PC-9 (cell line): ENCODE results near the gene DDX10. TPM values are rescaled to one million over a fixed set of nuclear protein-coding genes. Genes with fewer than 3 reads are reported as not detected.
"Not testable (repeated sequence)": the region's sequence is repeated elsewhere in the genome, so short reads cannot be mapped to it uniquely, and the experiment has no call there.

Experiments used
- BruUV-seq: library from RNA; stranded (reverse); fragments of 400-500 nt; replicated peaks from 2 replicates; lab custom pipeline; 2021; lab: Mats Ljungman, UMichigan
- CTCF ChIA-PET: fragments of 300-600 bp; sonication (Branson Sonifier 250); formaldehyde crosslinking; loops from one replicate; lab custom pipeline; 2022; ENCODE audit warnings: antibody characterized with exemption; lab: Charles Lee
- POLR2A ChIA-PET: fragments of 300-600 bp; sonication (Branson Sonifier 250); formaldehyde crosslinking; loops from one replicate; lab custom pipeline; 2022; ENCODE audit warnings: antibody characterized with exemption; ENCODE audit not compliant: unreplicated experiment; lab: Charles Lee
- DNase-seq, 2 experiments: peaks; one replicate each; pipeline versions ENCODE4 v3.0.0 to v3.0.0-alpha.2; 2015 to 2022; ENCODE audit warnings: mixed read lengths in 1 of 2
- H2AFZ ChIP-seq: fragments of 200-600 bp; sonication (generic); 2 replicates; pipeline ENCODE4 v1.8.1; 2017; ENCODE audit warnings: antibody characterized with exemption
- H3F3A ChIP-seq: fragments of 200-600 bp; sonication (generic); 2 replicates; pipeline ENCODE4 v1.8.1; 2017; ENCODE audit warnings: antibody characterized with exemption, mild to moderate bottlenecking, low read depth; ENCODE audit not compliant: insufficient read depth
- H3K27ac ChIP-seq: fragments of 200-600 bp; sonication (generic); 2 replicates; pipeline ENCODE4 v1.6.1; 2016; ENCODE audit warnings: mixed run types
- H3K27me3 ChIP-seq: fragments of 200-600 bp; sonication (generic); 2 replicates; pipeline ENCODE4 v1.6.1; 2016; ENCODE audit warnings: low read depth, mixed run types; ENCODE audit not compliant: insufficient read depth
- H3K36me3 ChIP-seq: fragments of 200-600 bp; sonication (generic); 2 replicates; pipeline ENCODE4 v1.6.1; 2016; ENCODE audit warnings: low read depth, mixed run types
- H3K4me1 ChIP-seq: fragments of 200-600 bp; sonication (generic); replicated peaks from 2 replicates; pipeline ENCODE4 v1.6.1; 2016; ENCODE audit warnings: mixed run types; ENCODE audit not compliant: insufficient read depth
- H3K4me2 ChIP-seq: fragments of 200-600 bp; sonication (generic); 2 replicates; pipeline ENCODE4 v1.6.1; 2017; ENCODE audit warnings: mixed run types
- H3K4me3 ChIP-seq: fragments of 200-600 bp; sonication (generic); 2 replicates; pipeline ENCODE4 v1.6.1; 2016; ENCODE audit warnings: mixed run types
- H3K79me2 ChIP-seq: fragments of 200-600 bp; sonication (generic); 2 replicates; pipeline ENCODE4 v1.6.1; 2017; ENCODE audit warnings: low read depth, mixed run types
- H3K9me2 ChIP-seq: fragments of 200-600 bp; sonication (generic); 2 replicates; pipeline ENCODE4 v1.8.1; 2017; ENCODE audit warnings: mild to moderate bottlenecking; ENCODE audit not compliant: insufficient read depth
- H3K9me3 ChIP-seq: fragments of 200-600 bp; sonication (generic); 2 replicates; pipeline ENCODE4 v1.8.1; 2016; ENCODE audit warnings: low read depth; ENCODE audit not compliant: insufficient read depth
- H4K20me1 ChIP-seq: fragments of 200-600 bp; sonication (generic); 2 replicates; pipeline ENCODE4 v1.8.1; 2017; ENCODE audit not compliant: insufficient read depth
- EZH2 ChIP-seq: fragments of 200-600 bp; sonication (generic); IDR thresholded peaks from 2 replicates; pipeline ENCODE4 v1.8.0; 2017; ENCODE audit warnings: antibody characterized with exemption, low read depth
- intact Hi-C: fragments of 100-400 bp; cut with micrococcal nuclease; formaldehyde crosslinking; loops from one replicate; pipeline ENCODE4 v1.10.0; 2022; ENCODE audit not compliant: unreplicated experiment
- total RNA-seq: library from RNA; stranded (reverse); gene quantifications from 2 replicates; pipeline ENCODE4 v1.2.3, GENCODE V29; 2021
- TF ChIP-seq, protein P1 (sequence below): fragments of 200-600 bp; sonication (generic); conservative IDR thresholded peaks from 2 replicates; pipeline ENCODE4 v1.6.1; 2017; ENCODE audit warnings: mixed run types, antibody characterized with exemption, mild to moderate bottlenecking, moderate library complexity

DDX10 gene
- total RNA-seq, 1 experiment from 2014 or later: 26.4 TPM

DNA sequence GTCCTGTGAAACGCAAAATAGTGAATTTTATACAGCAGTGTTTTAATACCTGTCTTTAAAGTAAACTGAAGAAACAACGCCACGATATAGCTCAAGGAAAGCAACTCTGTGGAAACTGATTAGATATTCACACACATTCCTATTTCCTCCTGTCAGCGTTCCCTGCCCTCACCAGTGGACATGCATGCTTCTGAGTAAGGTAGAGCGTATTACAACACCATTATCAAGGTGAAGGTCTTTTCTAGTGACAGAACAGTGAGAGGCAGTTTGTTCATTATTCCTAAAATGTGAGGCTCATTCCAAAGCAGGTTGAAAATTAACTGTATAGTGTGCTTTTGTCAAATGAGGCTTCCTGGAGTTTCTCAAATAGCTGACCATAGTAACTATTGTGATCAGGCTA lies 153.1 kb downstream of the DDX10 start:
- BruUV-seq: no TSS peak
- Histone ChIP-seq H3K79me2 (no peaks in the 10 kb centered on the region), H3K9me2 (no peaks in the 10 kb centered on the region), H3K36me3 (no peaks in the 10 kb centered on the region), H3K4me3 (no peak overlapping the region), H3K27me3 (no peaks in the 10 kb centered on the region), H4K20me1 (no peaks in the 10 kb centered on the region; the same call in 1 of the 2 replicates), H3K4me2 (no peak overlapping the region), H3K9me3 (no peaks in the 10 kb centered on the region), H3K27ac (no peak overlapping the region), H3K4me1 (no peaks in the 10 kb centered on the region), H2AFZ (no peak overlapping the region), H3F3A (no peaks in the 10 kb centered on the region)
- CTCF ChIA-PET: no interaction called here
- POLR2A ChIA-PET: no interaction called here
- intact Hi-C loops: no loop called here
- DNase-seq: no peak
- TF ChIP-seq, protein P1, sequence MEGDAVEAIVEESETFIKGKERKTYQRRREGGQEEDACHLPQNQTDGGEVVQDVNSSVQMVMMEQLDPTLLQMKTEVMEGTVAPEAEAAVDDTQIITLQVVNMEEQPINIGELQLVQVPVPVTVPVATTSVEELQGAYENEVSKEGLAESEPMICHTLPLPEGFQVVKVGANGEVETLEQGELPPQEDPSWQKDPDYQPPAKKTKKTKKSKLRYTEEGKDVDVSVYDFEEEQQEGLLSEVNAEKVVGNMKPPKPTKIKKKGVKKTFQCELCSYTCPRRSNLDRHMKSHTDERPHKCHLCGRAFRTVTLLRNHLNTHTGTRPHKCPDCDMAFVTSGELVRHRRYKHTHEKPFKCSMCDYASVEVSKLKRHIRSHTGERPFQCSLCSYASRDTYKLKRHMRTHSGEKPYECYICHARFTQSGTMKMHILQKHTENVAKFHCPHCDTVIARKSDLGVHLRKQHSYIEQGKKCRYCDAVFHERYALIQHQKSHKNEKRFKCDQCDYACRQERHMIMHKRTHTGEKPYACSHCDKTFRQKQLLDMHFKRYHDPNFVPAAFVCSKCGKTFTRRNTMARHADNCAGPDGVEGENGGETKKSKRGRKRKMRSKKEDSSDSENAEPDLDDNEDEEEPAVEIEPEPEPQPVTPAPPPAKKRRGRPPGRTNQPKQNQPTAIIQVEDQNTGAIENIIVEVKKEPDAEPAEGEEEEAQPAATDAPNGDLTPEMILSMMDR: no peak
- no peak for TF ChIP-seq EZH2

DNA sequence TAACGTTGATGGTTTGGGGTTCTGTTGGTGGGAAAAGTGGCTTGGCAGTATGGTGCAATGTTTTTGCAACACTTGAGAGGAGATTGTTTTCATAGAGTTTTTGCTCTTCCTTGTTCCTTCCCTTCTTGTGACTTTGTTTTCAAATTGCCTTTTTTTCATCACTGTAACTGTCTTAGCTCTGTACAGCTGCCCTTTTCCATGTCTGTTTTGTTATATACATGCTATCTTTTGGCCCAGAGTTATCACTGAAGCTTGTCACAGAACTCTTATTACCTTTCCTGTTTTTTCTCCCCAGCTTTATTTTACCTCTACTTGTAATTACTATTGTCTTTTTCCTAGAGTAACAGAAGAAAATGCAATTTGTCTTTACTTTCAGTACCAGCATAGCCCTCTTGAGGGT lies 154.1 kb downstream of the DDX10 start:
- ChIA-PET POLR2A (no interaction called here), CTCF (no interaction called here)
- Histone ChIP-seq H3F3A (no peaks in the 10 kb centered on the region), H3K27me3 (no peaks in the 10 kb centered on the region), H3K79me2 (no peaks in the 10 kb centered on the region), H3K4me2 (no peak overlapping the region), H2AFZ (no peak overlapping the region), H3K9me2 (no peaks in the 10 kb centered on the region), H3K4me1 (no peaks in the 10 kb centered on the region), H4K20me1 (no peaks in the 10 kb centered on the region; the same call in 1 of the 2 replicates), H3K4me3 (no peak overlapping the region), H3K9me3 (no peaks in the 10 kb centered on the region), H3K36me3 (no peaks in the 10 kb centered on the region), H3K27ac (no peak overlapping the region)
- BruUV-seq: no TSS peak
- intact Hi-C loops: no loop called here
- TF ChIP-seq, protein P1: no peak
- TF ChIP-seq EZH2: no peak
- no peak for DNase-seq

DNA sequence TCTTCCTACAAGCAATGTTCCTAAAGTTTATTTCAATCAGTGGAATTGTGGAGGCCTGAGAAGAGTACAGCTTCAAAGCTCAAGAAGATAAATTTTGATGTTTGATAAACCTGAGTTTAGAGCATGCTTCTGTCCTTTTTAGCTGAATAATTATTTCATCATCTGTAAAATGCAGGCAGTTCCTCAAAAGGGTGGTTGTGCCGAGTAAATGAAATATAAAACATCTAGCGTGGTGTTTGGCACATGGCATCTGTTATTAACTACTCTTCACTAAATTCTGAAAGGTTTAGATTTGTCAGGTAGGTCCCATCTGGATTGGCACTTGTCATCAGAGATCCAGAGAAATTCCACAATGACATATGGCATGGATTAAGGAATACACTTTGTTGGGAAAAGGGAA lies 155.1 kb downstream of the DDX10 start:
- no peak for DNase-seq
- Histone ChIP-seq H4K20me1 (no peaks in the 10 kb centered on the region; the same call in 1 of the 2 replicates), H3K4me2 (no peak overlapping the region), H3K4me3 (no peak overlapping the region), H3K79me2 (no peaks in the 10 kb centered on the region), H3K9me2 (no peaks in the 10 kb centered on the region), H3K36me3 (no peaks in the 10 kb centered on the region), H3F3A (no peaks in the 10 kb centered on the region), H3K27ac (no peak overlapping the region), H3K9me3 (no peaks in the 10 kb centered on the region), H2AFZ (no peak overlapping the region), H3K4me1 (no peaks in the 10 kb centered on the region), H3K27me3 (no peaks in the 10 kb centered on the region)
- POLR2A ChIA-PET: no interaction called here
- BruUV-seq: no TSS peak
- intact Hi-C loops: no loop called here
- TF ChIP-seq, protein P1: no peak
- TF ChIP-seq EZH2: no peak
- CTCF ChIA-PET: no interaction called here

DNA sequence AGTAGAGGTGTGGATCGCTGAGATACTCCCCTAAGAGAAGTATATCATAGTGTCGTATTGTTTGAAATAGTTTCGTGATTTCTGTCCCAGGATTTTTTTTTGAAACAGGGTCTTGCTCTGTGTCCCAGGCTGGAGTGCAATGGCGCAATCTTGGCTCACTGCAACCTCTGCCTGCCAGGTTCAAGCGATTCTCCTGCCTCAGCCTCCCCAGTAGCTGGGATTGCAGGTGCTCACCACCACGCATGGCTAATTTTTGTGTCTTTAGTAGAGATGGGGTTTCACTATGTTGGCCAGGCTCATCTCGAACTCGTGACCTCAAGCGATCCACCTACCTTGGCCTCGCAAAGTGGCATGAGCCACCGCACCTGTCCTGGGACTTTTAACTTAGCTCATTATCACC lies 159.1 kb downstream of the DDX10 start:
- H3K36me3 ChIP-seq, intact Hi-C loops, H3K79me2 ChIP-seq, CTCF ChIA-PET, H3K4me2 ChIP-seq, BruUV-seq, H3K4me1 ChIP-seq, H3K4me3 ChIP-seq, H4K20me1 ChIP-seq, H3K27ac ChIP-seq, POLR2A ChIA-PET, H3K9me3 ChIP-seq, H3F3A ChIP-seq, H2AFZ ChIP-seq, H3K9me2 ChIP-seq, DNase-seq, H3K27me3 ChIP-seq: not testable (repeated sequence)
